T-cell (primary cell): Measurements from ENCODE around the gene SNX30. TPM values are rescaled to one million over a fixed set of nuclear protein-coding genes. Genes with fewer than 3 reads are reported as not detected.

Experiments
- ATAC-seq, 4 experiments: fragments of 200-7000 bp in 3 of 4; fragments of 150-1000 bp in 1 of 4; cut with Tn5 transposase; replicated peaks in 1 of 4; 1 replicate in 3 of 4; 2 replicates in 1 of 4; pipeline ENCODE4 v1.10.0; 2021; ENCODE audit warnings: moderate library complexity in 3 of 4, mild to moderate bottlenecking in 2 of 4, moderate number of reproducible peaks in 1 of 4
- CTCF ChIA-PET, 2 donors: fragments of 300-600 bp; sonication (Branson Sonifier 250); formaldehyde crosslinking; loops; one replicate each; lab custom pipeline; 2022; ENCODE audit warnings: antibody characterized with exemption in 2 of 2; lab: Charles Lee
- POLR2A ChIA-PET, 2 donors: fragments of 300-600 bp; sonication (Branson Sonifier 250); formaldehyde crosslinking; loops; one replicate each; lab custom pipeline; 2022; ENCODE audit warnings: antibody characterized with exemption in 2 of 2; lab: Charles Lee
- DNase-seq, 35 experiments: peaks; one replicate each; pipeline versions ENCODE4 v3.0.0 to v3.0.0-alpha.2; 2013 to 2023
- H3K27ac ChIP-seq: one replicate; pipeline ENCODE4 v1.5.1; 2013; ENCODE audit warnings: low read length
- H3K27me3 ChIP-seq, 2 experiments: replicated peaks in 1 of 2; 1 replicate in 1 of 2; 2 replicates in 1 of 2; pipeline versions ENCODE4 v1.6.1 to v1.7.0; 2013; ENCODE audit warnings: low read length in 1 of 2, mixed read lengths in 1 of 2; ENCODE audit not compliant: control insufficient read depth in 2 of 2, insufficient read depth in 2 of 2; ENCODE audit errors: extremely low read depth in 1 of 2
- H3K36me3 ChIP-seq, 2 donors: 1 replicate in 1 of 2; 2 replicates in 1 of 2; pipeline versions ENCODE4 v1.6.1 to v1.7.0; 2013; ENCODE audit warnings: low read length in 1 of 2; ENCODE audit not compliant: control insufficient read depth in 2 of 2, insufficient read depth in 1 of 2; ENCODE audit errors: extremely low read depth in 1 of 2
- H3K4me1 ChIP-seq, 2 experiments: 1 replicate in 1 of 2; 2 replicates in 1 of 2; pipeline versions ENCODE4 v1.6.1 to v1.7.0; 2013; ENCODE audit warnings: low read length in 2 of 2, mixed read lengths in 1 of 2; ENCODE audit not compliant: insufficient read depth in 2 of 2, control insufficient read depth in 1 of 2; ENCODE audit errors: extremely low read depth in 1 of 2
- H3K4me3 ChIP-seq, 2 donors: 1 replicate in 1 of 2; 2 replicates in 1 of 2; pipeline versions ENCODE4 v1.5.1 to v1.7.0; 2013; ENCODE audit warnings: mild to moderate bottlenecking in 2 of 2, low read length in 1 of 2, moderate library complexity in 1 of 2; ENCODE audit not compliant: control insufficient read depth in 1 of 2; ENCODE audit errors: extremely low read depth in 1 of 2
- H3K9me3 ChIP-seq: 2 replicates; pipeline ENCODE4 v1.7.0; 2013
- H3K27ac Mint-ChIP-seq, 2 donors: one replicate each; pipeline ENCODE4 v1.8.0; 2020 to 2021; ENCODE audit warnings: mild to moderate bottlenecking in 2 of 2, mixed read lengths in 2 of 2
- H3K27me3 Mint-ChIP-seq, 2 donors: one replicate each; pipeline ENCODE4 v1.8.0; 2021 to 2022; ENCODE audit warnings: mixed read lengths in 2 of 2
- H3K36me3 Mint-ChIP-seq: one replicate; pipeline ENCODE4 v1.8.0; 2021; ENCODE audit warnings: mixed read lengths
- H3K4me1 Mint-ChIP-seq, 3 donors: one replicate each; pipeline ENCODE4 v1.8.0; 2020 to 2022; ENCODE audit warnings: mixed read lengths in 3 of 3, mild to moderate bottlenecking in 1 of 3
- H3K4me3 Mint-ChIP-seq, 3 donors: one replicate each; pipeline ENCODE4 v1.8.0; 2020 to 2022; ENCODE audit warnings: mild to moderate bottlenecking in 3 of 3, mixed read lengths in 3 of 3, moderate library complexity in 3 of 3
- H3K9me3 Mint-ChIP-seq, 3 donors: one replicate each; pipeline ENCODE4 v1.8.0; 2020 to 2022; ENCODE audit warnings: mixed read lengths in 3 of 3
- WGBS: methylation state at CpG from one replicate; pipeline ENCODE4 v1.1.5; 2013; ENCODE audit warnings: missing lambda C conversion rate; ENCODE audit not compliant: insufficient coverage; 5-methylcytosine and 5-hydroxymethylcytosine counted together
- total RNA-seq, 35 experiments: library from RNA in 6 of 35; stranded (reverse) in 6 of 35; fragments of 120-200 nt in 1 of 35; gene quantifications; one replicate each; pipeline versions ENCODE4 v1.2.1 to v1.2.4 and lab custom pipeline; 2013 to 2026

The SNX30 gene
- total RNA-seq, 5 donors from 2014 or later (not counting 1 experiment from before 2014, with no cell fraction given): 8.9 to 11.7 (median 10.0) TPM

GRCh38 chr9:112809906-112810305, 59.3 kb downstream of the SNX30 start:
- CTCF ChIA-PET: interaction anchor here in 1 of 2 donors (0.7 kb wide), 1 partner anchor 74 kb away, joined by 5 read pairs; no protein-coding TSS in a partner anchor
- peaks cover 17% of the 10 kb centered on the region for H3K36me3 Mint-ChIP-seq
- Histone ChIP-seq H3K36me3 (peaks cover 0 to 6% of the 10 kb centered on the region in 2 donors), H3K9me3 (no peaks in the 10 kb centered on the region), H3K27ac (no peak overlapping the region), H3K4me3 (no peak overlapping the region), H3K27me3 (no peaks in the 10 kb centered on the region), H3K4me1 (peaks cover 0 to 2% of the 10 kb centered on the region in 2 experiments)
- peaks cover 0 to 2% (median 0%) of the 10 kb centered on the region in 3 donors for H3K4me1 Mint-ChIP-seq
- DNase-seq: no peak
- no peaks in the 10 kb centered on the region for H3K9me3 Mint-ChIP-seq
- no peaks in the 10 kb centered on the region for H3K27me3 Mint-ChIP-seq
- POLR2A ChIA-PET: no interaction called here
- 83% methylated on average over 5 of the region's 6 CpGs for WGBS
- H3K27ac Mint-ChIP-seq: no peak overlapping the region
- no peak overlapping the region for H3K4me3 Mint-ChIP-seq
- ATAC-seq: no peak

DNA sequence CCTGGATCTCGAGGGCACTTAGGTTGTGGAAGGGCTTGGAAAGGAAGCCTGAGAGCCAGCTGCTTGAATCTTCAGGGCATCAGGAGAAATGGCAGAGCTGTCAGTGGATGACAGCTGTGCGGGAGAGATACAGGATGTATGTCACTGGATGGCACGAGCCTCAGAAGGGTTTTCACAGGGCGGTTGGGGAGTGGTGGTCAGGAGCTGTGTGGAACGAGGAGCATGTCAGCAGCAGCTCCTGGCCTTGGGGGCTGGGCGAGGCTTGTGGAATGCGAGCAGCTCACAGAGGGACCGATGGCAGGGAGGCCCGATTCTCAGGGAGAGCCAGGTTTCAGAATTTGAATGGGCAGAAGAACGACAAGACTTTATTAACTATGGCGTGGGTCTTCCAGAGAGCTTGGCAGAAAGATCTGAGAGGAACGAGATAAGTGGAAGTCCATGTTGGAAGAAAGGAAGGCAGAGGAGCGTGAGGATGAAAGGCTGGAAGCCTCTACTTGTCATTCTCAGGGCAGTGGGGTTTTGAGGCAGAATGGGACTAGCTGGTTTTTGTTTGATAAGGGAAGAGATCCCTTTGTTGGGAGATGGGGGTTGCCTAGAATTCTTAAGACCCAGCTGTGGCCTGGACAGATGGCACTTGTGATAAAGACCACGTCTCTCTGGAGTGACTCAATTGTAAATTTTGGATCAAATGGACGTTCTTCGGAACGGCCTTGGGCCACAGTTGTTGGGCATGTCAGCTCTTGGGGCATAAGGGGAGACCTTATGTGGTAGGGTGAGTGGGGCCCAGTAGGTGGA, 60.3 kb downstream of the SNX30 start:
- Mint-ChIP-seq H3K27me3 (no peaks in the 10 kb centered on the region), H3K27ac (no peak overlapping the region), H3K9me3 (no peaks in the 10 kb centered on the region), H3K4me3 (no peak overlapping the region), H3K36me3 (peaks cover 13% of the 10 kb centered on the region), H3K4me1 (peaks cover 0 to 2% (median 0%) of the 10 kb centered on the region in 3 donors)
- Histone ChIP-seq H3K27me3 (no peaks in the 10 kb centered on the region), H3K4me1 (peaks cover 0 to 2% of the 10 kb centered on the region in 2 experiments), H3K27ac (no peak overlapping the region), H3K36me3 (peaks cover 0 to 6% of the 10 kb centered on the region in 2 donors), H3K4me3 (no peak overlapping the region), H3K9me3 (no peaks in the 10 kb centered on the region)
- no peak for DNase-seq
- ChIA-PET POLR2A (no interaction called here), CTCF (no interaction called here)
- WGBS: 89% methylated on average over 17 of the region's 17 CpGs
- ATAC-seq: no peak

GRCh38 chr9:112811518-112811917, 61.0 kb downstream of the SNX30 start:
- Histone ChIP-seq H3K9me3 (no peaks in the 10 kb centered on the region), H3K4me3 (no peak overlapping the region), H3K27ac (no peak overlapping the region), H3K36me3 (peaks cover 0 to 2% of the 10 kb centered on the region in 2 donors), H3K27me3 (no peaks in the 10 kb centered on the region), H3K4me1 (peaks cover 0 to 2% of the 10 kb centered on the region in 2 experiments)
- no peak overlapping the region for H3K27ac Mint-ChIP-seq
- no peak for DNase-seq
- H3K27me3 Mint-ChIP-seq: no peaks in the 10 kb centered on the region
- 82% methylated on average over 4 of the region's 6 CpGs for WGBS
- POLR2A ChIA-PET: no interaction called here
- no peaks in the 10 kb centered on the region for H3K9me3 Mint-ChIP-seq
- H3K36me3 Mint-ChIP-seq: peaks cover 9% of the 10 kb centered on the region
- CTCF ChIA-PET: no interaction called here
- ATAC-seq: no peak
- H3K4me3 Mint-ChIP-seq: no peak overlapping the region
- H3K4me1 Mint-ChIP-seq: peaks cover 0 to 8% (median 0%) of the 10 kb centered on the region in 3 donors

DNA sequence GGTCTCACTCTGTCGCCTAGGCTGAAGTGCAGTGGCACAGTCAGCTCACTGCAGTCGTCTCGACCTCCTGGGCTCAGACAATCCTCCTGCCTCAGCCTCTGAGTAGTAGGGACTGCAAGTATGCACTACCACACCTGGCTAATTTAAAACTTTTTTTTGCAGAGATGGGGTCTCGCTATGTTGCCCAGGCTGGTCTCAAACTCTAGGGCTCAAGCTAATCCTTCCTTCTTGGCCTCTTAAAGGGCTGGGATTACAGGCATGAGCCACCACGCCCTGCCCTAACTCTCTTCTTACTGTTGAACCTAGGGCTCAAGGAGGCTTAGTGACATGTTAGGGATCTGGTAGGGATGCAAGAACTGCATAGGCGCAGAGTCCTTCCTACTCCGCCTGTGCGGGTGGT, 65.3 kb downstream of the SNX30 start:
- no peaks in the 10 kb centered on the region for H3K27me3 Mint-ChIP-seq
- H3K9me3 Mint-ChIP-seq: no peaks in the 10 kb centered on the region
- ChIA-PET CTCF (interaction anchor here in 1 of 2 donors (0.6 kb wide), 1 partner anchor 268 kb away, joined by 3 read pairs; no protein-coding TSS in a partner anchor), POLR2A (no interaction called here)
- no peaks in the 10 kb centered on the region for H3K9me3 ChIP-seq
- H3K36me3 ChIP-seq: peaks cover 0 to 11% of the 10 kb centered on the region in 2 donors
- H3K27ac ChIP-seq: no peak overlapping the region
- H3K4me3 ChIP-seq: no peak overlapping the region
- H3K4me1 Mint-ChIP-seq: peaks cover 0 to 16% (median 1%) of the 10 kb centered on the region in 3 donors
- no peaks in the 10 kb centered on the region for H3K27me3 ChIP-seq
- H3K4me1 ChIP-seq: no peaks in the 10 kb centered on the region
- H3K4me3 Mint-ChIP-seq: no peak overlapping the region
- no peak for ATAC-seq
- peaks cover 24% of the 10 kb centered on the region for H3K36me3 Mint-ChIP-seq
- WGBS: 100% methylated on average over 1 of the region's 8 CpGs
- H3K27ac Mint-ChIP-seq: no peak overlapping the region
- DNase-seq: no peak

DNA sequence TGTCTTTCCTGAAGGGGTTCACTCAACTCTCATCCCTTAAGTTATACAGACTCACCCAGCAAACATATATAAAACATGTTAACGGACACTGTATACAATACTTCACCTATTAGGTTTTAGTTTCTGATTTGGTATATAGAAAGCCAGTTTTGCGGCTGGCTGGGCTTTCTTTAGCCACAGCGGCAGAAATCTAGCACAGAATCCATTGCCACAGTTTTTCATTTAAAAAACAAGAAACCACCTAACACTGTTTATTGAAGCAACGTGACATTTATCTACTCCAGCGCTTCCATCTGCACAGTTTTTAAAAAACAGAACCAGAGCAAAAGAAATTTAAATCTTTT, 67.3 kb downstream of the SNX30 start:
- Mint-ChIP-seq H3K27ac (no peak overlapping the region), H3K4me3 (no peak overlapping the region), H3K9me3 (no peaks in the 10 kb centered on the region), H3K36me3 (peaks cover 31% of the 10 kb centered on the region), H3K4me1 (peaks cover 0 to 16% (median 1%) of the 10 kb centered on the region in 3 donors), H3K27me3 (no peaks in the 10 kb centered on the region)
- no peak for DNase-seq
- H3K27ac ChIP-seq: no peak overlapping the region
- H3K9me3 ChIP-seq: no peaks in the 10 kb centered on the region
- ChIA-PET CTCF (interaction anchor here in 1 of 2 donors (0.6 kb wide), 1 partner anchor 31 kb away, joined by 3 read pairs; no protein-coding TSS in a partner anchor), POLR2A (no interaction called here)
- no peak overlapping the region for H3K4me3 ChIP-seq
- H3K4me1 ChIP-seq: no peaks in the 10 kb centered on the region
- H3K27me3 ChIP-seq: no peaks in the 10 kb centered on the region
- ATAC-seq: no peak
- 92% methylated on average over 4 of the region's 5 CpGs for WGBS
- peaks cover 0 to 11% of the 10 kb centered on the region in 2 donors for H3K36me3 ChIP-seq

DNA sequence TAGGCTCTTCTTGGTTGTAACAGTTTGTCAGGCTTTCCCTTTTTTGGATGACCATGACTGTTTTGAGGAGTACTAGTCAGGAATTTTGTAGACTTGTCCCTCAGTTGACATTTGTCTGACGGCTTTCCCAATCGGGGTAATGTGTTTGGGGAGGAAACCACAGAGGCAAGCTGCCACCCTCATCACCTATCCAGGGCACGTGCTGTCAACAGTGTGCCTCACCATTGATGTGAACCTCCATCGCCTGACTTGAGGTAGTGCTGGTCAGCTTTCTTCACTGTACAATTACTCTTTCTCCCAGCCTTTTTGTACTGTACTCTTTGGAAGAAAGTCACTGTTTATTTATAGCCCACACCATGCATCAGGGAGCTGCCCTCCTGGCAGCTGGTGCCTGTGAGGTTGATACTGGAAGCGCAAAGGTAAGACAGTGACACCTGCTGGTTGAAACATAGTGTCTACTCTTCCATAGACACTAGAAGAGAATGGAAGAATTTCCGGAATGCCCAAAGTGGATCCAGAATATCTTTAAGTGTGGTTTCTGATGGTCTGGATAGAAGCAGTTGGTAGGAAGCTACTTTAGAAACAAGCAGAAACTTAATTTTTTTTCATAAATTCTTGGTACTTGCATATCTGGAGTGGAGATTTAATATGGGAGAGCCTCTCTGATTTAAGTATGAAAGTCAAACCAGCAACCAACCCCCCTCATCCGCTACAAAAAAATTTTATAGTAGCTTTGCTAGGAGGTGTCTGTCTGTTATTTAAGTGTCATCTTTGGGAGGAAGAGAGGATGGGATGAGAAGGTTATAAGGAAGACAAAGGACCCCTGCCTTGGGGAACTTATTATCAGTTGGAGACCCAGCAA, 69.3 kb downstream of the SNX30 start:
- peak in 1 of 35 experiments; percentile 44 for DNase-seq
- ATAC-seq: peak in 1 of 4 experiments; percentile 40
- Histone ChIP-seq H3K4me1 (no peaks in the 10 kb centered on the region), H3K27ac (no peak overlapping the region), H3K27me3 (no peaks in the 10 kb centered on the region), H3K36me3 (peaks cover 0 to 11% of the 10 kb centered on the region in 2 donors), H3K9me3 (no peaks in the 10 kb centered on the region), H3K4me3 (no peak overlapping the region)
- peaks cover 0 to 16% (median 1%) of the 10 kb centered on the region in 3 donors for H3K4me1 Mint-ChIP-seq
- no CpG with 5 or more reads among the region's 7 CpGs for WGBS
- no peaks in the 10 kb centered on the region for H3K9me3 Mint-ChIP-seq
- no peaks in the 10 kb centered on the region for H3K27me3 Mint-ChIP-seq
- CTCF ChIA-PET: interaction anchor here in 1 of 2 donors (0.6 kb wide), 2 partner anchors 127 to 1059 kb away, joined by 3 to 4 read pairs; no protein-coding TSS in a partner anchor
- H3K27ac Mint-ChIP-seq: no peak overlapping the region
- peaks cover 42% of the 10 kb centered on the region for H3K36me3 Mint-ChIP-seq
- POLR2A ChIA-PET: no interaction called here
- no peak overlapping the region for H3K4me3 Mint-ChIP-seq
